NCI-H2081 treated with DMSO at 0.1 percent for 48 hours (cell line): ENCODE data around the gene SLC36A2.

Experiments
- DNase-seq: peaks from one replicate; lab custom pipeline; 2025; lab: John Stamatoyannopoulos, UW

SLC36A2 gene

DNA sequence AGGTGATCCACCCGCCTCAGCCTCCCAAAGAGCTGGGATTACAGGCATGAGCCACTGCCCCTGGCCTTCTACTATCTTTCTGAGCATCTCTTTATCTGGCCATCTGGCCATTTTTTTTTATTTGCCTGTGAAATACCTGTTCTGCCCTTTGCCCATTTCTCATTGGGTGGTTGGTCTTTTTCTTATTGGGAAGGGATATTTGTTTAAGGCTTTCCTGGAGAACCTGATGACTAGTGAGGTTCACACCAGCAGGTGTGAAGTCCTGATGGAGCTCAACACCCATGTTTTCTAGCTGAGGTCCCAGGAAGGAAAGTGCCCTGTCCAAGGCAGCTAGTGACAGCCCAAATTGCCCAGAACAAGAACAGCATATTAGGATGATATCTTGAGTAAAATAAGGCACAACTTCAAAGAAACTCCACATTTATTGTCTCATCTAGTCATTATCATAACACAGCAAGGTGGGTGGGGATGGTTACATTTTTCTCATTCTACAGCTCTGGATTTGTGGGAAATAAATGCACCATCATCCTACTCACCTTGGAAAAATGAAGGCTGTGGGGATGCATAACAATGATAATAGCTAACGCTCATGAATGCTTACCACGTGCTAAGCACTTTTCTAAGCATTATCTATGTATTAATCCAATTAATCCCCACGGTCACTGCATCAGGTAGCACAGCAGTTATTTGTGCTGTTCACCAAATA, 64.1 kb downstream of the SLC36A2 start:
- no peak for DNase-seq

DNA sequence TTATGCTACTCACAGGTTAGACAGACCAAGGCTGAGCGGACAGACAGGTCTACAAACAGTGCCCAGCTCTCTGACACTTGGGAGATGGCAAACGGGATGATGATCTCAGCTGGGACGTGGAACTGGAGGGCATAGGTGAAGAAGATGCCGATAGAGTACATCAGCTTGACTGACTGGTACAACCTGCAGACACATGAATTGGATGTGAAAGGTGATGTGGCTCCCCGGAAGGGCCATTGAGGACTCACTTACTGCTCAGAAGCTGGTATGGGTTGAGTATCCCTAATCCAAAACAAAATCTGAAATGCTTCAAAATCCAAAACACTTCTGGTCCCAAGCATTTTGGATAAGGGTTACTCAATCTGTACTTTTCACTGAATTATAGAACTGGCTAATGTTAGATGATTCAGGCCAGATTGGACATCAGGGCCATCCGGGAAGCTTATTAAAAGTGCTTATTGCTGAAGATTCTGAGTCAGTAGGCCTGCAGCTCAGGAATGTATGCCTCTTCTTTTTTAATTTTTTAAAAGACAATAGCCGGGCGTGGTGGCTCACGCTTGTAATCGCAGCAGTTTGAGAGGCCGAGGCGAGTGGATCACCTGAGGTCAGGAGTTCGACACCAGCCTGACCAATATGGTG, 66.2 kb downstream of the SLC36A2 start:
- no peak for DNase-seq

DNA sequence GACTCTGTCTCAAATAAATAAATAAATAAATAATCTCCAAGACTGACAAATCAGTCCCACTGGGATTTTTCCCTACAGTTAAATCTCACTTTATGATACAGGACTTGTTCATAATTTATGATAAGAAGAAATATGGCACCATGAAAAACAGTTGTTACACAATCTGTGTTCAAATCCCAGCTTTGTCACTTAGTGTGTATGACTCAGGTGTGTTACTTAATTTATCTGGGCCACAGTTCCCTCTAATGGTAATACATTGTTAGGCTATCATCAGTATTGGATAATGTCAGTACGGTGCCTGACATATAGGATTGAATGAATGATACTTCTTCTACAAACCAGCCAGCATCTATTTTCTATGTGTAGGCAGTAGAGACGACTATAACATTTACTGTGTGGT, 66.9 kb downstream of the SLC36A2 start:
- DNase-seq, result no peak

DNA sequence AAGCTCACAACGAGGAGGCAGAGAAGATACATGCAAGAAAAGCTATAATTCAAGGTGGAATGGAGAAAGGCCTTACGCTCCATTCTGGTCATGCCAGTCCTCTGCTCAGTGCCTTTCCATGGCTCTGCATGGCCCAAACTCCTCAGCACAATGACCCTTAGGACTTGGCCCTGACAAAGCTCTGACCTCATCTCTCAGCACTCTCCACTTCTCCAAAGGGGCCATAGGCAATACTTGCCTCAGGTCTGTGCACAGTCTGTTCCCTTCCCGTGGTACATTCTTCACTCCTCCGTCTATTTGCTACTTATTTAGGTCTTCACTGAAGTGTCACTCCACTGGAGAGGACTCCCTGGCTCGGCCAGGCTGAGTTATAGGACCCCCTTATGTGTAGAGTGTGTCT, 68.5 kb downstream of the SLC36A2 start:
- DNase-seq, result no peak

DNA sequence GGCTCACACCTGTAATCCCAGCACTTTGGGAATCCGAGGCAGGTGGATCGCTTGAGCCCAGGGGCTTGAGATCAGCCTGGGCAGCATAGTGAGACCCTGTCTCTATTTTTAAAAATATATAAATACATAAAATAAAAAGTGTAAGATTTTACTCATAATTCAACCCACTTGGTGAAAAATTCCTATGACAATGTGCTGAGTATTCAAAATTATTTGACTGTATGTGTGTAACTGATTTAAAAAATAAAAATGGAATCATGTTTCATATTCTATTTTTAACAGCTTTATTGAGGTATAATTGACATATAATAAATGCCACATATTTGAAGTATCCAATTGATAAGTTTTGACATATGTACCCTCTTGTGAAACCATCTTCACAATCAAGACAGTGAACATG, 71.6 kb downstream of the SLC36A2 start:
- no peak for DNase-seq

DNA sequence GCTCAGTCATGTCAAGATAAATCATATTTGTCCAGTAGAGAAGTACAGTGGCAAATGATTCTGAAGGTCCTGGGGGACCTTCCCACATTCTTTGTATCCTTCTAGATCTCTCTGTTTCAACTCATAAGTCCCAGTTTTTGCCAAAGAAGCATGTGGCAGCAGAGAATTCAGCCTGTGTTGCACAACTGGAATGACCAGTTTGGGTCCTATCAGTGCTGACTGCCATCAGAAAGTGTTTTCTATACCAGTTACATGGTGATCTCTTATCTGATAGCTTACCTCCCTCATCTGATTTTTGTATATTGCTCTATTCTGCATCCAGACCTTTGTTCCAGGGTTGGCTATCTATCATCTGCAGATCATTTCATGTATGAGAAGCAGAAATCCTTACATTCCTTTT, 72.7 kb downstream of the SLC36A2 start:
- no peak for DNase-seq

DNA sequence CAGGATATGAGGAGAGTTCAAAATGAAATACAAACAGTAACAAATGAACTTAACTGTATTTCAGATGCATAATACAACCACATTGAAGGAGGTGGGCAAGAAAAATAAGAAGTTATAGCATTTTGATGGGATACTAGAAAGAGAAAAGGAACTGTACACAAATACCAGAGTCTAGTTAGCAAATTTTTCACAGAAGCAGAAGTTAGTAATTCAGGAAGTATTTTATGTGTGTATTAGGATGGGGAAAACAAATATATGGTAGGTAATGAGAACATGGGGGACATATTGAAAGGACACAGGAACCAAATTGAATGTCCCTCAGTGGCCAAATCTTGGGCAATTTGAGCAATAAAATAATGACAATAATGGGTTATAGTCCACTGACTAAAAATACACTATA, 76.0 kb downstream of the SLC36A2 start:
- no peak for DNase-seq

DNA sequence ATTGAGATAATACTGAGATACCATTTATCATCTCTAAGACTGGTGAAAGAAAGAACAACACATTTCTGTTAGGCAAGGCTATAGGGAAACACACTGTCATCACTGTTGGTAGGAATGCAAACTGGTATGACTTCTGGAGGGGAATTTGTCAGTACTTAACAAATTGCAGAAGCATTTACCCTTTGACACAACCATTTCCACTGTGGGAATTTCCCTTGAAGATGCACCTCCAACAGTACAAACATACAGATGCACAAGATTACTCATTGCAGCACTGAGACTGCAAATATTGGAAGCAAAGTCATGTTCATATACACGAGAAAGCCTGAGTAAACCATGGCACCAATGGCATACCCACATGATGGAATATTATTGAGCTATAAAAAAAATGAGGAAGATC, 76.8 kb downstream of the SLC36A2 start:
- DNase-seq, result no peak

DNA sequence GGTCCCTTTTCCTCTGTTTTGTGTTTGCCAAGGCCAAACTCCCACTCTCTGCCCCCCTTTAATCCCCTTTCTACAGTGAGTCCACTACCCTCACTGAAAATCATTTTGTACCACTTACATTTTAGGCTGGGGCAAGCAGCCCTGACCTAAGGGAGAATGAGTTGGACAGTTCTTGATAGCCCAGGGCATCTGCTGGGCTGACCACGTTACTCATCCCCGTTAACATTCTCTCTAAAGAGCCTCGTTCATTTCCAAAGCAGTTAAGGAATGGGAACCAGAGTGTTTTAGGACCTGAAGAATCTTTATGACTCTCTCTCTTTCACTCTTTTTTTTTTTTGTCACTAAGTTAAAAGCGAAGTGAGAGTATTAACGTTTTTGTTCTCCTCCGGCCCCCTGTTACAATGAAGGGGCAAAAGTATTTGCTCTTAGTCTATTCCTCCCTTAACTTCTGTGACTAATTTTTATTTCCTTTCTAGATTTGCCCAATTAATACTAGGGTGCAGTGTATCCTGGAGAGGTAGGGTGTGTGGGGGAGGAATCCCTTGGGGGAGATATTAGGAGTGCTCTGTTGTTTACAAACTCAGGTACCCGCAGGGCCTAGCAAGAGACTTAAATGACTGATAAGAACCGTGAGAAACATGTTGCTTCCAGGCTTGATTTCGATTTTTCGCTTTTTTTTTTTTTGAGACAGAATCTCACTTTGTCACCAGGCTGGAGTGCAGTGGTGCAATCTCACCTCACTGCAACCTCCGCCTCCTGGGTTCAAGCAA, 79.7 kb downstream of the SLC36A2 start:
- no peak for DNase-seq
